ENCODE measurements around the gene DHX32. TPM values are rescaled to one million over a fixed set of nuclear protein-coding genes. Genes with fewer than 3 reads are reported as not detected.

DHX32 gene
- total RNA-seq, 1 donor from 2014 or later = 31.9 TPM

DNA sequence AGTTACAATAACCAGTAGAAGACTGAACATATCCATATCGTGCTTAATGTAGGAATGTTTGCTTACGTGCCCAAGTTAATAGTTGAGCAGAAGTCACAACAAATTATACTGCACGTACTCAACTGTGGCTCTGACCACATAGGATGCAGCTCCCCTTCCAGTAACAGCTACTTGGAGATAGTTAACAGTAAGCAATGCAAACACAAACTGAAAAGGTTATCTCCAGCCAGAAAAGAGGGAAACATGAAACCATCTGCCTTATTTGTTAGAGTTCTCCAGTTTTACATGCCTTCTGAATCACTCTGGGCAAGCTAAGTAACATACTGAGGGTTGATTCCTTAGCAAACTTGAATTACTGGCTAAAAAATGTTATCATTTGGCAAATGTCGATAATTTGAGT, 9.8 kb downstream of the DHX32 start:
- Histone ChIP-seq H3K27me3 (ENCODE audit: low read depth) (no peaks in the 10 kb centered on the region), H3K4me1 (no peaks in the 10 kb centered on the region), H3K27ac (no peak overlapping the region), H3K36me3 (peaks cover 7% of the 10 kb centered on the region), H3K4me3 (no peak overlapping the region), H3K9me3 (peaks cover 5% of the 10 kb centered on the region)
- intact Hi-C loops (cut with DNase I) = no loop called here
- TF ChIP-seq, protein P1, sequence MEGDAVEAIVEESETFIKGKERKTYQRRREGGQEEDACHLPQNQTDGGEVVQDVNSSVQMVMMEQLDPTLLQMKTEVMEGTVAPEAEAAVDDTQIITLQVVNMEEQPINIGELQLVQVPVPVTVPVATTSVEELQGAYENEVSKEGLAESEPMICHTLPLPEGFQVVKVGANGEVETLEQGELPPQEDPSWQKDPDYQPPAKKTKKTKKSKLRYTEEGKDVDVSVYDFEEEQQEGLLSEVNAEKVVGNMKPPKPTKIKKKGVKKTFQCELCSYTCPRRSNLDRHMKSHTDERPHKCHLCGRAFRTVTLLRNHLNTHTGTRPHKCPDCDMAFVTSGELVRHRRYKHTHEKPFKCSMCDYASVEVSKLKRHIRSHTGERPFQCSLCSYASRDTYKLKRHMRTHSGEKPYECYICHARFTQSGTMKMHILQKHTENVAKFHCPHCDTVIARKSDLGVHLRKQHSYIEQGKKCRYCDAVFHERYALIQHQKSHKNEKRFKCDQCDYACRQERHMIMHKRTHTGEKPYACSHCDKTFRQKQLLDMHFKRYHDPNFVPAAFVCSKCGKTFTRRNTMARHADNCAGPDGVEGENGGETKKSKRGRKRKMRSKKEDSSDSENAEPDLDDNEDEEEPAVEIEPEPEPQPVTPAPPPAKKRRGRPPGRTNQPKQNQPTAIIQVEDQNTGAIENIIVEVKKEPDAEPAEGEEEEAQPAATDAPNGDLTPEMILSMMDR (IDR thresholded peaks at IDR 0.05) = no peak
- DNase-seq (no peak), ATAC-seq (no peak)

DNA sequence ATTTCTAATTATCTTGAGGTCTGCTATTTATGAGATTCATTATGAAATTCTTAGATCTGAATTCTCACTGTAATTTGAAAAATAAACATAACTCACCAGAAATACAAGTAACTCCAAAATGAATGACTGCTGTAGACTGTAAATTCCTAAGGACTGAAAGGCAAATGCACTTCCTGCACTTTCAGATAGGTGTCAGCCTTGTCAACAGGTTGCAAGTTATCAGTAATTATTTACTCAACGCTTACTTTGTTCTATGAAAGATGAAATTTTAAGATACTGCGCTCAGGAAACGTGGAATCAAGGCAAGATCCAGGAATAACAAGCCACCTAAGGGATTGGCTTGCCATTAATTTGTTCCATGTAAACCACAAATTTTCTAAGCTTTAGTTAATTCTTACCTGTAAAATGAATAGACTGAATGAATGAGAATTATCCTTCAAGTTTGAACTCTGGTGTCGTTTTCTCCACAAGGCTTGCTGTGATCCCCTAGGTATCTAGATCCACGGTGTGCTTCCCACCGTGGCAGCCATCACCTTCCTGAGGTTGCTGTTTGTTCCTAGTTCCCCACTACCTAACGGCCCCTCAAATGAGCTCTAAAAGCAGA, 12.6 kb downstream of the DHX32 start:
- H3K9me3 ChIP-seq = no peaks in the 10 kb centered on the region
- H3K27me3 ChIP-seq (ENCODE audit: low read depth) = no peaks in the 10 kb centered on the region
- TF ChIP-seq, protein P1 (IDR thresholded peaks at IDR 0.05) = peak; percentile 84
- peaks cover 26% of the 10 kb centered on the region for H3K36me3 ChIP-seq
- no peak overlapping the region for H3K27ac ChIP-seq
- no peak for DNase-seq
- intact Hi-C loops (cut with DNase I) = no loop called here
- peak in 1 of 2 donors; percentile 62 for ATAC-seq
- H3K4me1 ChIP-seq = no peaks in the 10 kb centered on the region
- H3K4me3 ChIP-seq = no peak overlapping the region

DNA sequence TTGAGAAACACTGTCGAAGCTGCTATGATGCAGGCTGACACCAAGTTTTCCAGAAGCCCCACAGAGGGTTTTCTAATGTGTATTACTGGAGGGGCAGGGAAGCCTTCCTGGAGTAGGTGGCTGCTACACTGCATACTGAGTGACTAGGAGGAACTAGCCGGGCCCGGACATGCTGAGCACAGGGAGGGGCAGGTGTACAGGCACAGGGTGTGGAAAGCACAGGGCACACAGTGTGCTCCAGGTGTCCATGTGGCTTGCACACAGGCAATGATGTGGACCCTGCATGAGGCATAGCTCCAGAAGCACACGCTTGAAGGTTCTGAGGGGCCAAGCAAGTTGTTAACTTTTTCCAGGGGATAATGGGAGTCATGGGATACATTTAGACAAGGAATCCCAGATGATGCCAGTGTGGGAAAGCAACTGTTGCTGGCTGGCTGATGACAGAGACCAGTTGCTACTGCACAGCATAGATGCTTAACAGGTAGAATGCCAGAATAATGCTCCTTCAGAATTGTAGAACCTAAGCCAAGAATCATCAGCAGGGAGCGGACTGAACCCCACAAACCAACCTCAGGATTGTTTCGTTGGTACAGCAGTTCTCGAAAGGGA, 14.6 kb downstream of the DHX32 start:
- H3K27me3 ChIP-seq (ENCODE audit: low read depth) = no peaks in the 10 kb centered on the region
- H3K4me1 ChIP-seq = no peaks in the 10 kb centered on the region
- no peak overlapping the region for H3K27ac ChIP-seq
- peaks cover 28% of the 10 kb centered on the region for H3K36me3 ChIP-seq
- TF ChIP-seq, protein P1 (IDR thresholded peaks at IDR 0.05) = no peak
- no peaks in the 10 kb centered on the region for H3K9me3 ChIP-seq
- no peak overlapping the region for H3K4me3 ChIP-seq
- ATAC-seq = peak in 1 of 2 donors; percentile 56
- intact Hi-C loops (cut with DNase I) = no loop called here
- DNase-seq = no peak

DNA sequence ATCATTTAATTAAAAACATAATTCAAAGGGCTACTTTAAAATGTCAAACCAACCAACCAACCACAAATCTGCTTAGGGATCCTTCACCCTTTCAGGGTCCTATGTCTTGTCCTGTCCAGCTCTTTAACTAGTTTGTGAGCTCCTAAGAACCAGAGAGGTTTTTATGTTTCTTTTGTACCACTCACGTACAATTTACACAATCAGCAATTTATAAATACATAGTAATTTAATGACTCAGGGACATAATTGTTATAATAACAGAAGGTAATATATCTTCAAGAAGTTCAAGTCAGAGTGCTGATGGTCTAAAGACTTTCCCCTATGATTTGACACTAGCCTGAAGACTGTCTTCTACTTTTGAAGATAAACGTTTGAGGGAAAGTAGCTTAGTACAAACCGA, 16.0 kb downstream of the DHX32 start:
- intact Hi-C loops (cut with DNase I) = no loop called here
- ATAC-seq = no peak
- TF ChIP-seq, protein P1 (IDR thresholded peaks at IDR 0.05) = no peak
- H3K36me3 ChIP-seq = peaks cover 28% of the 10 kb centered on the region
- H3K9me3 ChIP-seq = no peaks in the 10 kb centered on the region
- DNase-seq = no peak
- no peak overlapping the region for H3K27ac ChIP-seq
- H3K4me1 ChIP-seq = no peaks in the 10 kb centered on the region
- no peaks in the 10 kb centered on the region for H3K27me3 ChIP-seq (ENCODE audit: low read depth)
- H3K4me3 ChIP-seq = no peak overlapping the region

DNA sequence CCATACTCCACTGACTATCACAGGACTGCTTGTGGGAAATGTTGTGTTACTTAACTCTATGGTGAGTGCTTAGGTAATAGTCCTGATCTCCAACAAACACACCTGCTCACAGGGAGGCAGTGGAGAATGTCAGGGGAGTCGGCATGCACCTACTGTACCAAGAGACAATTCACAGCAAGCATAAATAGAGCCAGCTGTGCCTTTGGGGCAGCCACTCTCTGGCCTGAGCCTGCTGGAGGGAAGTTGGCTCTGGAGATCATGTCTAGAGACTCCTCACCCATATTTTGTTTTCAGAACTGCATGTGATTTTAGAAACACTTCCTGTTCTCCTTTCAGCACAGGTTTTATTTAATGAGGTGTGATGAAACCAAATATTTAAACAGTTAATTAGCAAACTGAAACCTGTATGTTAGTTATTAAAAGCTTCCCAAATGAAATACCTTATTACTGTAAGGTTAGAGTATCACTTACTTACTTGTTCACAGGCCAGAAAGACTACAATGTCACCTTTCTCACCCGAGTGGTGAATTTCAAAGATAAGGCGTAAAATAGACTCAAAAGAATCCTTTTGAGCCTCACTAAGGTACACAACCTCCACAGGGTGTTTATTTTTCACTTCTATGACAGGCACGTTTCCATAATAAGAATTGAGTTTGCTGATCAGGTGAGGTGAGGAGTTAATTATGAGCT, 21.8 kb downstream of the DHX32 start:
- intact Hi-C loops (cut with DNase I) = no loop called here
- H3K27ac ChIP-seq = no peak overlapping the region
- no peaks in the 10 kb centered on the region for H3K27me3 ChIP-seq (ENCODE audit: low read depth)
- ATAC-seq (peak; percentile 65 to 73), DNase-seq (no peak)
- TF ChIP-seq, protein P1 (IDR thresholded peaks at IDR 0.05) = no peak
- peaks cover 24% of the 10 kb centered on the region for H3K36me3 ChIP-seq
- no peak overlapping the region for H3K4me3 ChIP-seq
- peaks cover 5% of the 10 kb centered on the region for H3K4me1 ChIP-seq
- no peaks in the 10 kb centered on the region for H3K9me3 ChIP-seq

Data from lower lobe of right lung (tissue), 2 donors.